Loucy (cell line): ENCODE results near the gene DGUOK.

ENCODE experiments used
- H2AFZ ChIP-seq: fragments of 200-600 bp; sonication (generic); 2 replicates; pipeline ENCODE4 v1.6.0; 2016; ENCODE audit warnings: antibody characterized with exemption, mild to moderate bottlenecking, low read length, moderate library complexity
- H3F3A ChIP-seq: fragments of 200-600 bp; 2 replicates; pipeline ENCODE4 v1.6.0; 2016; ENCODE audit warnings: antibody characterized with exemption, low read depth, mild to moderate bottlenecking
- H3K27me3 ChIP-seq: fragments of 200-600 bp; sonication (generic); 2 replicates; pipeline ENCODE4 v1.6.1; 2014; ENCODE audit warnings: low read length, mild to moderate bottlenecking; ENCODE audit not compliant: insufficient read depth, poor library complexity, severe bottlenecking
- H3K36me3 ChIP-seq: fragments of 200-600 bp; sonication (generic); 2 replicates; pipeline ENCODE4 v1.6.1; 2016; ENCODE audit warnings: low read length; ENCODE audit not compliant: insufficient read depth
- H3K4me1 ChIP-seq: fragments of 200-600 bp; sonication (generic); 2 replicates; pipeline ENCODE4 v1.5.1; 2014; ENCODE audit warnings: low read length, mild to moderate bottlenecking; ENCODE audit not compliant: insufficient read depth, poor library complexity, severe bottlenecking
- H3K4me2 ChIP-seq: fragments of 200-600 bp; sonication (generic); 2 replicates; pipeline ENCODE4 v1.6.0; 2014; ENCODE audit warnings: antibody characterized with exemption, low read length, low read depth, mild to moderate bottlenecking; ENCODE audit not compliant: poor library complexity, severe bottlenecking
- H3K4me3 ChIP-seq: fragments of 200-600 bp; sonication (generic); 2 replicates; pipeline ENCODE4 v1.5.1; 2014; ENCODE audit warnings: low read length, mild to moderate bottlenecking, mixed read lengths; ENCODE audit not compliant: poor library complexity, severe bottlenecking
- H3K79me2 ChIP-seq: fragments of 200-600 bp; sonication (generic); 2 replicates; pipeline ENCODE4 v1.6.1; 2014; ENCODE audit warnings: low read length; ENCODE audit not compliant: insufficient read depth
- H3K9ac ChIP-seq: fragments of 200-600 bp; sonication (generic); 2 replicates; pipeline ENCODE4 v1.6.0; 2014; ENCODE audit warnings: mild to moderate bottlenecking, low read depth, low read length, moderate library complexity; ENCODE audit not compliant: poor library complexity, severe bottlenecking
- H3K9me2 ChIP-seq: fragments of 200-600 bp; sonication (generic); replicated peaks from 2 replicates; pipeline ENCODE4 v1.6.1; 2016; ENCODE audit warnings: low read depth, low read length, mixed read lengths
- H3K9me3 ChIP-seq: fragments of 200-600 bp; sonication (generic); 2 replicates; pipeline ENCODE4 v1.6.1; 2014; ENCODE audit warnings: mild to moderate bottlenecking, antibody characterized with exemption, low read length, low read depth; ENCODE audit not compliant: insufficient read depth
- H4K20me1 ChIP-seq: fragments of 200-600 bp; sonication (generic); 2 replicates; pipeline ENCODE4 v1.6.0; 2014; ENCODE audit warnings: antibody characterized with exemption, low read length, mild to moderate bottlenecking; ENCODE audit not compliant: insufficient read depth, poor library complexity, severe bottlenecking
- CTCF ChIP-seq: fragments of 200-600 bp; sonication (generic); conservative IDR thresholded peaks from 2 replicates; pipeline ENCODE4 v1.5.1; 2014; ENCODE audit warnings: mild to moderate bottlenecking, antibody characterized with exemption, low read length
- EZH2phosphoT487 ChIP-seq: fragments of 200-600 bp; IDR thresholded peaks from 2 replicates; pipeline ENCODE4 v1.6.1; 2018; ENCODE audit warnings: antibody characterized with exemption, mild to moderate bottlenecking, moderate library complexity, borderline replicate concordance

DGUOK gene

DNA sequence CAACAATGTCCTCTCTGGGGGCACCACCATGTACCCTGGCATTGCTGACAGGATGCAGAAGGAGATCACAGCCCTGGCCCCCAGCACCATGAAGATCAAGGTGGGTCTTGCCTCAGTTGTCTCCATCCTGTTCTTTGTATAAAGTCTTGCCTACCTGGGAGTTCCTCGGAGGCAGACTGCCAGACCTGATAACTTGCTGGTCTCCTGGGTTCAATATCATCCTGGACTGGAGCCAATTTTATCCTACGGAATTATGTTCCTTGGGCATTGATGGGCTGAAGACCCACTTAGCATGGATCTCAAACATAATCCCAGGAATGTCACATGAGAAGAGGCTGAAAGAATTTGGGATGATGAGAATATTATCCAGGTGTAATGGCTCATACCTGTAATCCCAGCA, 10.0 kb upstream of the DGUOK start:
- Histone ChIP-seq H3K4me3 (no peak overlapping the region), H3K79me2 (no peaks in the 10 kb centered on the region), H3K9me2 (no peaks in the 10 kb centered on the region), H3K27me3 (no peaks in the 10 kb centered on the region), H3F3A (no peaks in the 10 kb centered on the region), H3K36me3 (no peaks in the 10 kb centered on the region), H4K20me1 (no peaks in the 10 kb centered on the region), H3K9me3 (no peaks in the 10 kb centered on the region), H3K4me2 (no peak overlapping the region), H2AFZ (no peak overlapping the region), H3K4me1 (peaks cover 11% of the 10 kb centered on the region), H3K9ac (no peak overlapping the region)
- TF ChIP-seq EZH2phosphoT487 (no peak), CTCF (no peak)

- no peak overlapping the region for H3K4me2 ChIP-seq
- no peaks in the 10 kb centered on the region for H3K79me2 ChIP-seq
- H3F3A ChIP-seq: no peaks in the 10 kb centered on the region
- TF ChIP-seq EZH2phosphoT487: no peak
- no peak for TF ChIP-seq CTCF
- no peaks in the 10 kb centered on the region for H3K36me3 ChIP-seq
- no peak overlapping the region for H2AFZ ChIP-seq
- H3K9me3 ChIP-seq: no peaks in the 10 kb centered on the region
- H3K9me2 ChIP-seq: no peaks in the 10 kb centered on the region
- H3K27me3 ChIP-seq: no peaks in the 10 kb centered on the region
- no peaks in the 10 kb centered on the region for H4K20me1 ChIP-seq
- peaks cover 11% of the 10 kb centered on the region for H3K4me1 ChIP-seq
- H3K4me3 ChIP-seq: no peak overlapping the region
- no peak overlapping the region for H3K9ac ChIP-seq
These were observed 9.4 kb upstream of the DGUOK start for GRCh38 chr2:73917296-73917695.

DNA sequence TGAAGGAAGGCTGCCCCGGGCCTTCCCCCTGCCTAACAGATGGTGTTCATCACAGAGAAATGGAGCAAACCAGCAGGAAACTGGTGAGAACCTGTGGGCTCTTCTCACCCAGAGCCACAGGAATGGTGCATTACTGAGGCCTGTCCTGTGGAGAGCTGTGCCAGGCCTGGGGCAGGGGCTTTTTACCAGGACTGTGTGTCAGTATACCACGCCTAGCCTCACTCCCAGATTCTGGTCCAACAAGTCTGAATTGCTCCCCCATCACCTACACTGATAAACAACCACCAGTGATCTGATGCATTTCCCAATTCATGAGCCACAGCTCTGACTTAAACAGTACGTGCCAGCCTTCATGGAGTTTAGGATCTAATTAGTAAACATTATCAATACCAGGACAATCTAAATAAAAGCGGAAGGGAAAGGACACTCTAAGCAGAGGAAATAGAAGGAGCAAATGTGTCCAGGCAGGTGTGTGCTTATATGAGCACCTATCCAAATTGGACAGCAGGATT, 8.9 kb upstream of the DGUOK start:
- Histone ChIP-seq H3K79me2 (no peaks in the 10 kb centered on the region), H3K27me3 (no peaks in the 10 kb centered on the region), H4K20me1 (no peaks in the 10 kb centered on the region), H3K4me3 (no peak overlapping the region), H3K9ac (no peak overlapping the region), H3K36me3 (no peaks in the 10 kb centered on the region), H3K9me3 (no peaks in the 10 kb centered on the region), H3K9me2 (no peaks in the 10 kb centered on the region), H3F3A (no peaks in the 10 kb centered on the region), H3K4me2 (no peak overlapping the region), H3K4me1 (peaks cover 11% of the 10 kb centered on the region), H2AFZ (no peak overlapping the region)
- TF ChIP-seq CTCF: no peak
- no peak for TF ChIP-seq EZH2phosphoT487
